Liver (tissue), 9 donors: ENCODE results near the gene C12orf57. TPM values are rescaled to one million over a fixed set of nuclear protein-coding genes. Genes with fewer than 3 reads are reported as not detected.

Source experiments
- DNase-seq: peaks from one replicate; pipeline ENCODE4 v3.0.0-alpha.2; 2017; ENCODE audit warnings: low spot score
- H3K27ac ChIP-seq, 2 donors: one replicate each; pipeline ENCODE4 v1.7.0; 2013; ENCODE audit warnings: inconsistent platforms in 2 of 2, low read length in 2 of 2, control low read depth in 1 of 2, low read depth in 1 of 2, mild to moderate bottlenecking in 1 of 2
- H3K27me3 ChIP-seq, 4 donors: one replicate each; pipeline versions ENCODE4 v1.6.1 to v1.7.0; 2013; ENCODE audit warnings: low read length in 3 of 4, inconsistent platforms in 1 of 4, mild to moderate bottlenecking in 1 of 4, moderate library complexity in 1 of 4; ENCODE audit not compliant: control insufficient read depth in 4 of 4, insufficient read depth in 4 of 4
- H3K36me3 ChIP-seq, 4 donors: one replicate each; pipeline versions ENCODE4 v1.6.1 to v1.7.0; 2013; ENCODE audit warnings: low read length in 3 of 4, mild to moderate bottlenecking in 3 of 4, low read depth in 1 of 4, moderate library complexity in 1 of 4; ENCODE audit not compliant: control insufficient read depth in 4 of 4, insufficient read depth in 3 of 4
- H3K4me1 ChIP-seq, 4 donors: one replicate each; pipeline versions ENCODE4 v1.6.1 to v1.7.0; 2013; ENCODE audit warnings: low read length in 3 of 4, mild to moderate bottlenecking in 3 of 4, moderate library complexity in 1 of 4; ENCODE audit not compliant: control insufficient read depth in 4 of 4, insufficient read depth in 4 of 4
- H3K4me3 ChIP-seq, 3 donors: one replicate each; pipeline versions ENCODE4 v1.6.1 to v1.7.0; 2013; ENCODE audit warnings: low read length in 3 of 3, control low read depth in 1 of 3, low read depth in 1 of 3, mild to moderate bottlenecking in 1 of 3
- H3K9ac ChIP-seq, 2 donors: one replicate each; pipeline ENCODE4 v1.7.0; 2013; ENCODE audit warnings: low read length in 2 of 2, mild to moderate bottlenecking in 2 of 2, moderate library complexity in 2 of 2, control low read depth in 1 of 2, low read depth in 1 of 2
- H3K9me3 ChIP-seq, 4 donors: one replicate each; pipeline versions ENCODE4 v1.6.1 to v1.7.0; 2013; ENCODE audit warnings: low read length in 3 of 4; ENCODE audit not compliant: control insufficient read depth in 4 of 4
- FOXA1 ChIP-seq: IDR thresholded peaks from 2 replicates; pipeline ENCODE4 v1.6.1; 2016; ENCODE audit warnings: antibody characterized with exemption
- FOXA2 ChIP-seq: IDR thresholded peaks from 2 replicates; pipeline ENCODE4 v1.6.1; 2016; ENCODE audit warnings: antibody characterized with exemption
- GABPA ChIP-seq, 2 donors: IDR thresholded peaks in 1 of 2; conservative IDR thresholded peaks in 1 of 2; 2 replicates each; pipeline ENCODE4 v1.6.1; 2016; ENCODE audit warnings: antibody characterized with exemption in 2 of 2, mild to moderate bottlenecking in 1 of 2, moderate library complexity in 1 of 2
- HNF4A ChIP-seq, 2 donors: conservative IDR thresholded peaks; 2 replicates each; pipeline ENCODE4 v1.6.1; 2016; ENCODE audit warnings: antibody characterized with exemption in 2 of 2, mild to moderate bottlenecking in 2 of 2
- HNF4G ChIP-seq: IDR thresholded peaks from 2 replicates; pipeline ENCODE4 v1.6.1; 2016; ENCODE audit warnings: antibody characterized with exemption
- JUND ChIP-seq, 2 donors: IDR thresholded peaks; 2 replicates each; pipeline ENCODE4 v1.6.1; 2016; ENCODE audit warnings: antibody characterized with exemption in 2 of 2
- NR2F2 ChIP-seq: IDR thresholded peaks from 2 replicates; pipeline ENCODE4 v1.6.1; 2016; ENCODE audit warnings: antibody characterized with exemption
- RAD21 ChIP-seq, 2 donors: IDR thresholded peaks; 2 replicates each; pipeline ENCODE4 v1.6.1; 2016; ENCODE audit warnings: antibody characterized with exemption in 2 of 2, mild to moderate bottlenecking in 2 of 2
- RXRA ChIP-seq, 2 donors: IDR thresholded peaks; 2 replicates each; pipeline ENCODE4 v1.6.1; 2017 to 2018; ENCODE audit warnings: antibody characterized with exemption in 2 of 2, mild to moderate bottlenecking in 1 of 2
- SP1 ChIP-seq: IDR thresholded peaks from 2 replicates; pipeline ENCODE4 v1.6.1; 2018; ENCODE audit warnings: antibody characterized with exemption, mild to moderate bottlenecking
- TAF1 ChIP-seq: conservative IDR thresholded peaks from 2 replicates; pipeline ENCODE4 v1.6.1; 2016; ENCODE audit warnings: antibody characterized with exemption, mild to moderate bottlenecking
- WGBS: extraction: QIAGEN DNeasy Blood & Tissue Kit; methylation state at CpG from one replicate; pipeline ENCODE4 v1.1.7; 2013; 5-methylcytosine and 5-hydroxymethylcytosine counted together
- polyA plus RNA-seq, 2 donors: library from polyadenylated mRNA; stranded (reverse) in 1 of 2; unstranded in 1 of 2; fragments of 200-250 nt in 1 of 2; fragments of >200 nt in 1 of 2; fragmentation: Nextera tagmentation in 1 of 2; extraction: Ambion mirVana in 1 of 2; gene quantifications; one replicate each; pipeline versions ENCODE4 v1.2.1 to v1.2.3, GENCODE V29; 2013 to 2015
- total RNA-seq, 2 donors: library from RNA; depleted of rRNA; stranded (reverse); fragments of >200 nt; gene quantifications; one replicate each; pipeline ENCODE4 v1.2.3, GENCODE V29; 2014
- TF ChIP-seq, protein P1 (sequence below): fragments of 150-350 bp; IDR thresholded peaks from 2 replicates; pipeline ENCODE4 v1.5.1; 2017; ENCODE audit warnings: improper control_type of control experiment, low read depth, low read length; ENCODE audit not compliant: missing input control
- TF ChIP-seq, protein P2 (sequence below): IDR thresholded peaks from 2 replicates; pipeline ENCODE4 v1.6.1; 2016; ENCODE audit warnings: antibody characterized with exemption
- TF ChIP-seq, protein P3 (sequence below): IDR thresholded peaks from 2 replicates; pipeline ENCODE4 v1.6.1; 2016; ENCODE audit warnings: antibody characterized with exemption
- donor health status: healthy.
- donor health status: healthy.
- donor health status: healthy.
- donor health status: healthy.
- donor health status: healthy.

C12orf57 gene
- total and polyA plus RNA-seq, 4 donors, result 49.2 to 193 (median 65.7) TPM

DNA sequence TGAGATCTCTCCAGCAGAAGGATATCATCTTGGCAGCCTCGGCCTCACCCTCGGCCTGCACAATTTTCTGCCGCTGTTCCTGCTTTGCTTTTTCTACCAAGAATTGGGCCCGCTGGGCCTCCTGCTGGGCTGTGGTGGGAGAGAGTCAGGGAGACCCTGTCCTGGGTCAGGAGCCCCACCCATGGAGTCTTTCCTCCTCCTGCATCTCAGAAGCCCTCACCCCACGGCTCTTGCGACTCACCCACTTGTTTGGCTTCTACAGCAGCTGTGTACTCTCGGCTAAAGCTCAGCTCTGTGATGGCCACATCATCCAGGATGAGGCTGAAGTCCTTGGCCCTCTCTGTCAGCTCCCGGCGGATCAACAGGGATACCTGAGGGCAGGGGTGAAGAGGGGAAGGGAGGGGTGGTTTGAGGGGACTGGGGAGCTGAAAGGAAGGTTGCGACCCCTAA, 23.9 kb downstream of the C12orf57 start:
- 81% methylated on average over 10 of the region's 10 CpGs for WGBS
- DNase-seq, result no peak
- TF ChIP-seq FOXA2 (no peak), FOXA1 (no peak), TAF1 (no peak), HNF4A (conservative IDR thresholded peaks at IDR 0.05) (no peak), HNF4G (no peak), SP1 (no peak), JUND (IDR thresholded peaks at IDR 0.05) (no peak), NR2F2 (no peak)
- TF ChIP-seq, protein P1, sequence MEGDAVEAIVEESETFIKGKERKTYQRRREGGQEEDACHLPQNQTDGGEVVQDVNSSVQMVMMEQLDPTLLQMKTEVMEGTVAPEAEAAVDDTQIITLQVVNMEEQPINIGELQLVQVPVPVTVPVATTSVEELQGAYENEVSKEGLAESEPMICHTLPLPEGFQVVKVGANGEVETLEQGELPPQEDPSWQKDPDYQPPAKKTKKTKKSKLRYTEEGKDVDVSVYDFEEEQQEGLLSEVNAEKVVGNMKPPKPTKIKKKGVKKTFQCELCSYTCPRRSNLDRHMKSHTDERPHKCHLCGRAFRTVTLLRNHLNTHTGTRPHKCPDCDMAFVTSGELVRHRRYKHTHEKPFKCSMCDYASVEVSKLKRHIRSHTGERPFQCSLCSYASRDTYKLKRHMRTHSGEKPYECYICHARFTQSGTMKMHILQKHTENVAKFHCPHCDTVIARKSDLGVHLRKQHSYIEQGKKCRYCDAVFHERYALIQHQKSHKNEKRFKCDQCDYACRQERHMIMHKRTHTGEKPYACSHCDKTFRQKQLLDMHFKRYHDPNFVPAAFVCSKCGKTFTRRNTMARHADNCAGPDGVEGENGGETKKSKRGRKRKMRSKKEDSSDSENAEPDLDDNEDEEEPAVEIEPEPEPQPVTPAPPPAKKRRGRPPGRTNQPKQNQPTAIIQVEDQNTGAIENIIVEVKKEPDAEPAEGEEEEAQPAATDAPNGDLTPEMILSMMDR, result no peak
- TF ChIP-seq, protein P2, sequence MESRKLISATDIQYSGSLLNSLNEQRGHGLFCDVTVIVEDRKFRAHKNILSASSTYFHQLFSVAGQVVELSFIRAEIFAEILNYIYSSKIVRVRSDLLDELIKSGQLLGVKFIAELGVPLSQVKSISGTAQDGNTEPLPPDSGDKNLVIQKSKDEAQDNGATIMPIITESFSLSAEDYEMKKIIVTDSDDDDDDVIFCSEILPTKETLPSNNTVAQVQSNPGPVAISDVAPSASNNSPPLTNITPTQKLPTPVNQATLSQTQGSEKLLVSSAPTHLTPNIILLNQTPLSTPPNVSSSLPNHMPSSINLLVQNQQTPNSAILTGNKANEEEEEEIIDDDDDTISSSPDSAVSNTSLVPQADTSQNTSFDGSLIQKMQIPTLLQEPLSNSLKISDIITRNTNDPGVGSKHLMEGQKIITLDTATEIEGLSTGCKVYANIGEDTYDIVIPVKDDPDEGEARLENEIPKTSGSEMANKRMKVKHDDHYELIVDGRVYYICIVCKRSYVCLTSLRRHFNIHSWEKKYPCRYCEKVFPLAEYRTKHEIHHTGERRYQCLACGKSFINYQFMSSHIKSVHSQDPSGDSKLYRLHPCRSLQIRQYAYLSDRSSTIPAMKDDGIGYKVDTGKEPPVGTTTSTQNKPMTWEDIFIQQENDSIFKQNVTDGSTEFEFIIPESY, result no peak
- Histone ChIP-seq H3K4me1 (peaks cover 0 to 29% (median 24%) of the 10 kb centered on the region in 4 donors), H3K4me3 (no peak overlapping the region), H3K27ac (peak overlapping the region in 1 of 2 donors; percentile 30), H3K27me3 (no peaks in the 10 kb centered on the region), H3K36me3 (peaks cover 13 to 34% (median 28%) of the 10 kb centered on the region in 4 donors), H3K9ac (no peak overlapping the region), H3K9me3 (no peaks in the 10 kb centered on the region)

DNA sequence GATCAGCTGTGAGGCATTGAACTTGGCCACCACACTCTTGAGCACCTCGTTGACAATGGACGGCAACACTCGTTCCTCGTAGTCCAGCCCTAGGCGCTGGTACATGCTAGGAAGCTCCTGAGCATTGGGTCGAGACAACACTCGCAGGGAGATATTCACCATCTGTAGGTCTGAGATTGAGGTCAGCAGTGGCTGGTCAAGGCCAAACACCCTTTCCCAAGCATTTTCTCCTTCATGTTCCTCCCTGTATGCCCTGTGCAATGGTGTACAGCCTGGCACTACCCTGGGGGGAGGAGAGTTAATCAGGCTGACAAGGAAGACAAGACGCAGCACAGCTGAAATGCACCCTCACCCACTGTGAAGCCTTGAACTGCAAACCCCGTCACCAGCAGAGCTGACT, 24.6 kb downstream of the C12orf57 start:
- WGBS, result 85% methylated on average over 9 of the region's 9 CpGs
- H3K27ac ChIP-seq, result peak overlapping the region; percentile 78 to 84
- peaks cover 13 to 34% (median 28%) of the 10 kb centered on the region in 4 donors for H3K36me3 ChIP-seq
- no peak overlapping the region for H3K4me3 ChIP-seq
- TF ChIP-seq, protein P2, result no peak
- TF ChIP-seq HNF4A (conservative IDR thresholded peaks at IDR 0.05) (no peak), RXRA (IDR thresholded peaks at IDR 0.05) (no peak), RAD21 (IDR thresholded peaks at IDR 0.05) (no peak), NR2F2 (no peak), TAF1 (no peak), JUND (IDR thresholded peaks at IDR 0.05) (no peak), GABPA (IDR thresholded peaks at IDR 0.05 in 1 of 2, conservative IDR thresholded peaks at IDR 0.05 in 1 of 2) (no peak)
- TF ChIP-seq, protein P3, sequence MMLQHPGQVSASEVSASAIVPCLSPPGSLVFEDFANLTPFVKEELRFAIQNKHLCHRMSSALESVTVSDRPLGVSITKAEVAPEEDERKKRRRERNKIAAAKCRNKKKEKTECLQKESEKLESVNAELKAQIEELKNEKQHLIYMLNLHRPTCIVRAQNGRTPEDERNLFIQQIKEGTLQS, result no peak
- peaks cover 0 to 29% (median 22%) of the 10 kb centered on the region in 4 donors for H3K4me1 ChIP-seq
- no peak for DNase-seq
- no peak overlapping the region for H3K9ac ChIP-seq
- H3K9me3 ChIP-seq, result no peaks in the 10 kb centered on the region
- H3K27me3 ChIP-seq, result no peaks in the 10 kb centered on the region
